Liver (tissue), 9 donors: ENCODE measurements around the gene PDE3B. TPM values are rescaled to one million over a fixed set of nuclear protein-coding genes. Genes with fewer than 3 reads are reported as not detected.

Source experiments
- DNase-seq: peaks from one replicate; pipeline ENCODE4 v3.0.0-alpha.2; 2017; ENCODE audit warnings: low spot score
- H3K27ac ChIP-seq, 2 donors: one replicate each; pipeline ENCODE4 v1.7.0; 2013; ENCODE audit warnings: inconsistent platforms in 2 of 2, low read length in 2 of 2, control low read depth in 1 of 2, low read depth in 1 of 2, mild to moderate bottlenecking in 1 of 2
- H3K27me3 ChIP-seq, 4 donors: one replicate each; pipeline versions ENCODE4 v1.6.1 to v1.7.0; 2013; ENCODE audit warnings: low read length in 3 of 4, inconsistent platforms in 1 of 4, mild to moderate bottlenecking in 1 of 4, moderate library complexity in 1 of 4; ENCODE audit not compliant: control insufficient read depth in 4 of 4, insufficient read depth in 4 of 4
- H3K36me3 ChIP-seq, 4 donors: one replicate each; pipeline versions ENCODE4 v1.6.1 to v1.7.0; 2013; ENCODE audit warnings: low read length in 3 of 4, mild to moderate bottlenecking in 3 of 4, low read depth in 1 of 4, moderate library complexity in 1 of 4; ENCODE audit not compliant: control insufficient read depth in 4 of 4, insufficient read depth in 3 of 4
- H3K4me1 ChIP-seq, 4 donors: one replicate each; pipeline versions ENCODE4 v1.6.1 to v1.7.0; 2013; ENCODE audit warnings: low read length in 3 of 4, mild to moderate bottlenecking in 3 of 4, moderate library complexity in 1 of 4; ENCODE audit not compliant: control insufficient read depth in 4 of 4, insufficient read depth in 4 of 4
- H3K4me3 ChIP-seq, 3 donors: one replicate each; pipeline versions ENCODE4 v1.6.1 to v1.7.0; 2013; ENCODE audit warnings: low read length in 3 of 3, control low read depth in 1 of 3, low read depth in 1 of 3, mild to moderate bottlenecking in 1 of 3
- H3K9ac ChIP-seq, 2 donors: one replicate each; pipeline ENCODE4 v1.7.0; 2013; ENCODE audit warnings: low read length in 2 of 2, mild to moderate bottlenecking in 2 of 2, moderate library complexity in 2 of 2, control low read depth in 1 of 2, low read depth in 1 of 2
- H3K9me3 ChIP-seq, 4 donors: one replicate each; pipeline versions ENCODE4 v1.6.1 to v1.7.0; 2013; ENCODE audit warnings: low read length in 3 of 4; ENCODE audit not compliant: control insufficient read depth in 4 of 4
- EGR1 ChIP-seq, 2 donors: IDR thresholded peaks; 2 replicates each; pipeline ENCODE4 v1.6.1; 2016 to 2018; ENCODE audit warnings: antibody characterized with exemption in 2 of 2, low read depth in 2 of 2
- FOXA1 ChIP-seq: IDR thresholded peaks from 2 replicates; pipeline ENCODE4 v1.6.1; 2016; ENCODE audit warnings: antibody characterized with exemption
- FOXA2 ChIP-seq: IDR thresholded peaks from 2 replicates; pipeline ENCODE4 v1.6.1; 2016; ENCODE audit warnings: antibody characterized with exemption
- GABPA ChIP-seq, 2 donors: IDR thresholded peaks in 1 of 2; conservative IDR thresholded peaks in 1 of 2; 2 replicates each; pipeline ENCODE4 v1.6.1; 2016; ENCODE audit warnings: antibody characterized with exemption in 2 of 2, mild to moderate bottlenecking in 1 of 2, moderate library complexity in 1 of 2
- HNF4A ChIP-seq, 2 donors: conservative IDR thresholded peaks; 2 replicates each; pipeline ENCODE4 v1.6.1; 2016; ENCODE audit warnings: antibody characterized with exemption in 2 of 2, mild to moderate bottlenecking in 2 of 2
- HNF4G ChIP-seq: IDR thresholded peaks from 2 replicates; pipeline ENCODE4 v1.6.1; 2016; ENCODE audit warnings: antibody characterized with exemption
- JUND ChIP-seq, 2 donors: IDR thresholded peaks; 2 replicates each; pipeline ENCODE4 v1.6.1; 2016; ENCODE audit warnings: antibody characterized with exemption in 2 of 2
- NR2F2 ChIP-seq: IDR thresholded peaks from 2 replicates; pipeline ENCODE4 v1.6.1; 2016; ENCODE audit warnings: antibody characterized with exemption
- RAD21 ChIP-seq, 2 donors: IDR thresholded peaks; 2 replicates each; pipeline ENCODE4 v1.6.1; 2016; ENCODE audit warnings: antibody characterized with exemption in 2 of 2, mild to moderate bottlenecking in 2 of 2
- RXRA ChIP-seq, 2 donors: IDR thresholded peaks; 2 replicates each; pipeline ENCODE4 v1.6.1; 2017 to 2018; ENCODE audit warnings: antibody characterized with exemption in 2 of 2, mild to moderate bottlenecking in 1 of 2
- SP1 ChIP-seq: IDR thresholded peaks from 2 replicates; pipeline ENCODE4 v1.6.1; 2018; ENCODE audit warnings: antibody characterized with exemption, mild to moderate bottlenecking
- TAF1 ChIP-seq: conservative IDR thresholded peaks from 2 replicates; pipeline ENCODE4 v1.6.1; 2016; ENCODE audit warnings: antibody characterized with exemption, mild to moderate bottlenecking
- WGBS: extraction: QIAGEN DNeasy Blood & Tissue Kit; methylation state at CpG from one replicate; pipeline ENCODE4 v1.1.7; 2013; 5-methylcytosine and 5-hydroxymethylcytosine counted together
- polyA plus RNA-seq, 2 donors: library from polyadenylated mRNA; stranded (reverse) in 1 of 2; unstranded in 1 of 2; fragments of 200-250 nt in 1 of 2; fragments of >200 nt in 1 of 2; fragmentation: Nextera tagmentation in 1 of 2; extraction: Ambion mirVana in 1 of 2; gene quantifications; one replicate each; pipeline versions ENCODE4 v1.2.1 to v1.2.3, GENCODE V29; 2013 to 2015
- total RNA-seq, 2 donors: library from RNA; depleted of rRNA; stranded (reverse); fragments of >200 nt; gene quantifications; one replicate each; pipeline ENCODE4 v1.2.3, GENCODE V29; 2014
- TF ChIP-seq, protein P1 (sequence below): fragments of 150-350 bp; IDR thresholded peaks from 2 replicates; pipeline ENCODE4 v1.5.1; 2017; ENCODE audit warnings: improper control_type of control experiment, low read depth, low read length; ENCODE audit not compliant: missing input control
- TF ChIP-seq, protein P2 (sequence below): IDR thresholded peaks from 2 replicates; pipeline ENCODE4 v1.6.1; 2016; ENCODE audit warnings: antibody characterized with exemption
- TF ChIP-seq, protein P3 (sequence below): IDR thresholded peaks from 2 replicates; pipeline ENCODE4 v1.6.1; 2016; ENCODE audit warnings: antibody characterized with exemption
- TF ChIP-seq, protein P4 (sequence below): IDR thresholded peaks from 2 replicates; pipeline ENCODE4 v1.6.1; 2016; ENCODE audit warnings: antibody characterized with exemption
- TF ChIP-seq, protein P5 (sequence below): IDR thresholded peaks from 2 replicates; pipeline ENCODE4 v1.6.1; 2016; ENCODE audit warnings: antibody characterized with exemption, mild to moderate bottlenecking
- donor health status: healthy.
- donor health status: healthy.
- donor health status: healthy.
- donor health status: healthy.
- donor health status: healthy.

Gene PDE3B
- total and polyA plus RNA-seq, 4 donors, result 11.3 to 43.1 (median 21.7) TPM

DNA sequence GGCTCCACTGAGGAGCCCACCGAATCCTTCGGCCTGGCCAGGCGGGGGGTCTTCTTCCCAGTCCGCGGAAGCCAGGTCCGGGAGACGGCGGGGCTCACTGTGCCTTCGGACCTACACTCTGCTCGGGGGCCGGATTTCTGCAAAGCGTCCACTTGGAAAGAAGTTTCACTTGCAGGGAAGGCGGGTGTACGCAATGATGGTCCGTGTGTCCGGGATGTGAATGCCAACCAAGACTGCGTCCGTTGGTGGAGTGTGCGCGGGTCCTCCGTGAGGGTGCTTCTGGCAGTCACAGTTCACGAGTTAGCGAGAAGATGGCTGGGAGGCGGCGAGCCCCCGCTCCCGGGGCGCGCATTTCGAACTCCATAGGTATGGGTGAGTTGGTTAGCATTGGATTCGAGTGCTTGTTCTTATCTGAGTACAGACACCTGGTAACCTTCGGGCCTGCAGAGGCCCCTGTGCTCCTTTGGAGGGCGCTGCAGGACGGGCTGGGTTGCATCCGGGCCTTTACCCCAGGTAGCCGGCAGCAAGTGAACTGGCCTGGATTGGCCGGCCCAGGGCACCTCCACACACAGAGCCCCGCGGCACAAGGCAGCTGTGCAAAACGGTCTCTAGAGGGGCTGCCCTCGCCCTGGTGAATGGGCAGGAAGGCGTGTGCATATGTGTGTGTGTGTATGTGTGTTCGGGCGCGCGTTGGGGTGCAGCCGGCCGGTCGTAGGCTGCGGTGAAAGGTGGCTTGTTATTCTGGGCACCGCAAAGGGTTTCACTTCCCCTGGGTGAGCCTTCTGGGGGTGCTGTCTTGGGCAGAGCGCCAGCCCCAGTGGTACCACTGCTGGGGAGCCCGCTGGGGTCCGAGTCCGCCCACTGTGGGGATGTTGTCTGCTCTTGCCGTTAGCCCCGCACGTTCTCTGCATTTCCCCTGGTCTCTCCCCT lies 261.8 kb downstream of the PDE3B start:
- Histone ChIP-seq H3K4me1 (peaks cover 2 to 29% (median 4%) of the 10 kb centered on the region in 4 donors), H3K27me3 (no peaks in the 10 kb centered on the region), H3K27ac (peak overlapping the region; percentile 29 to 62), H3K4me3 (peak overlapping the region; percentile 68 to 90 (median 88)), H3K36me3 (no peaks in the 10 kb centered on the region), H3K9ac (peak overlapping the region; percentile 50 to 56), H3K9me3 (no peaks in the 10 kb centered on the region)
- peak; percentile 70 for DNase-seq
- 19% methylated on average over 58 of the region's 58 CpGs for WGBS
- TF ChIP-seq, protein P1, sequence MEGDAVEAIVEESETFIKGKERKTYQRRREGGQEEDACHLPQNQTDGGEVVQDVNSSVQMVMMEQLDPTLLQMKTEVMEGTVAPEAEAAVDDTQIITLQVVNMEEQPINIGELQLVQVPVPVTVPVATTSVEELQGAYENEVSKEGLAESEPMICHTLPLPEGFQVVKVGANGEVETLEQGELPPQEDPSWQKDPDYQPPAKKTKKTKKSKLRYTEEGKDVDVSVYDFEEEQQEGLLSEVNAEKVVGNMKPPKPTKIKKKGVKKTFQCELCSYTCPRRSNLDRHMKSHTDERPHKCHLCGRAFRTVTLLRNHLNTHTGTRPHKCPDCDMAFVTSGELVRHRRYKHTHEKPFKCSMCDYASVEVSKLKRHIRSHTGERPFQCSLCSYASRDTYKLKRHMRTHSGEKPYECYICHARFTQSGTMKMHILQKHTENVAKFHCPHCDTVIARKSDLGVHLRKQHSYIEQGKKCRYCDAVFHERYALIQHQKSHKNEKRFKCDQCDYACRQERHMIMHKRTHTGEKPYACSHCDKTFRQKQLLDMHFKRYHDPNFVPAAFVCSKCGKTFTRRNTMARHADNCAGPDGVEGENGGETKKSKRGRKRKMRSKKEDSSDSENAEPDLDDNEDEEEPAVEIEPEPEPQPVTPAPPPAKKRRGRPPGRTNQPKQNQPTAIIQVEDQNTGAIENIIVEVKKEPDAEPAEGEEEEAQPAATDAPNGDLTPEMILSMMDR, result peak; percentile 29
- TF ChIP-seq EGR1 (IDR thresholded peaks at IDR 0.05; ENCODE audit: low read depth in 2 of 2) (no peak), HNF4A (conservative IDR thresholded peaks at IDR 0.05) (peak in 1 of 2 donors; percentile 4), RXRA (IDR thresholded peaks at IDR 0.05) (peak in 1 of 2 donors; percentile 23), SP1 (no peak), JUND (IDR thresholded peaks at IDR 0.05) (no peak), HNF4G (no peak), NR2F2 (no peak), FOXA1 (no peak), RAD21 (IDR thresholded peaks at IDR 0.05) (peak in 1 of 2 donors; percentile 49), TAF1 (peak; percentile 17), FOXA2 (no peak), GABPA (IDR thresholded peaks at IDR 0.05 in 1 of 2, conservative IDR thresholded peaks at IDR 0.05 in 1 of 2) (no peak)
- TF ChIP-seq, protein P2, sequence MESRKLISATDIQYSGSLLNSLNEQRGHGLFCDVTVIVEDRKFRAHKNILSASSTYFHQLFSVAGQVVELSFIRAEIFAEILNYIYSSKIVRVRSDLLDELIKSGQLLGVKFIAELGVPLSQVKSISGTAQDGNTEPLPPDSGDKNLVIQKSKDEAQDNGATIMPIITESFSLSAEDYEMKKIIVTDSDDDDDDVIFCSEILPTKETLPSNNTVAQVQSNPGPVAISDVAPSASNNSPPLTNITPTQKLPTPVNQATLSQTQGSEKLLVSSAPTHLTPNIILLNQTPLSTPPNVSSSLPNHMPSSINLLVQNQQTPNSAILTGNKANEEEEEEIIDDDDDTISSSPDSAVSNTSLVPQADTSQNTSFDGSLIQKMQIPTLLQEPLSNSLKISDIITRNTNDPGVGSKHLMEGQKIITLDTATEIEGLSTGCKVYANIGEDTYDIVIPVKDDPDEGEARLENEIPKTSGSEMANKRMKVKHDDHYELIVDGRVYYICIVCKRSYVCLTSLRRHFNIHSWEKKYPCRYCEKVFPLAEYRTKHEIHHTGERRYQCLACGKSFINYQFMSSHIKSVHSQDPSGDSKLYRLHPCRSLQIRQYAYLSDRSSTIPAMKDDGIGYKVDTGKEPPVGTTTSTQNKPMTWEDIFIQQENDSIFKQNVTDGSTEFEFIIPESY, result no peak
- TF ChIP-seq, protein P3, sequence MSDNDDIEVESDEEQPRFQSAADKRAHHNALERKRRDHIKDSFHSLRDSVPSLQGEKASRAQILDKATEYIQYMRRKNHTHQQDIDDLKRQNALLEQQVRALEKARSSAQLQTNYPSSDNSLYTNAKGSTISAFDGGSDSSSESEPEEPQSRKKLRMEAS, result no peak
- TF ChIP-seq, protein P4, sequence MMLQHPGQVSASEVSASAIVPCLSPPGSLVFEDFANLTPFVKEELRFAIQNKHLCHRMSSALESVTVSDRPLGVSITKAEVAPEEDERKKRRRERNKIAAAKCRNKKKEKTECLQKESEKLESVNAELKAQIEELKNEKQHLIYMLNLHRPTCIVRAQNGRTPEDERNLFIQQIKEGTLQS, result no peak
- TF ChIP-seq, protein P5, sequence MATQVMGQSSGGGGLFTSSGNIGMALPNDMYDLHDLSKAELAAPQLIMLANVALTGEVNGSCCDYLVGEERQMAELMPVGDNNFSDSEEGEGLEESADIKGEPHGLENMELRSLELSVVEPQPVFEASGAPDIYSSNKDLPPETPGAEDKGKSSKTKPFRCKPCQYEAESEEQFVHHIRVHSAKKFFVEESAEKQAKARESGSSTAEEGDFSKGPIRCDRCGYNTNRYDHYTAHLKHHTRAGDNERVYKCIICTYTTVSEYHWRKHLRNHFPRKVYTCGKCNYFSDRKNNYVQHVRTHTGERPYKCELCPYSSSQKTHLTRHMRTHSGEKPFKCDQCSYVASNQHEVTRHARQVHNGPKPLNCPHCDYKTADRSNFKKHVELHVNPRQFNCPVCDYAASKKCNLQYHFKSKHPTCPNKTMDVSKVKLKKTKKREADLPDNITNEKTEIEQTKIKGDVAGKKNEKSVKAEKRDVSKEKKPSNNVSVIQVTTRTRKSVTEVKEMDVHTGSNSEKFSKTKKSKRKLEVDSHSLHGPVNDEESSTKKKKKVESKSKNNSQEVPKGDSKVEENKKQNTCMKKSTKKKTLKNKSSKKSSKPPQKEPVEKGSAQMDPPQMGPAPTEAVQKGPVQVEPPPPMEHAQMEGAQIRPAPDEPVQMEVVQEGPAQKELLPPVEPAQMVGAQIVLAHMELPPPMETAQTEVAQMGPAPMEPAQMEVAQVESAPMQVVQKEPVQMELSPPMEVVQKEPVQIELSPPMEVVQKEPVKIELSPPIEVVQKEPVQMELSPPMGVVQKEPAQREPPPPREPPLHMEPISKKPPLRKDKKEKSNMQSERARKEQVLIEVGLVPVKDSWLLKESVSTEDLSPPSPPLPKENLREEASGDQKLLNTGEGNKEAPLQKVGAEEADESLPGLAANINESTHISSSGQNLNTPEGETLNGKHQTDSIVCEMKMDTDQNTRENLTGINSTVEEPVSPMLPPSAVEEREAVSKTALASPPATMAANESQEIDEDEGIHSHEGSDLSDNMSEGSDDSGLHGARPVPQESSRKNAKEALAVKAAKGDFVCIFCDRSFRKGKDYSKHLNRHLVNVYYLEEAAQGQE, result no peak
